NB4 (cell line): Measurements from ENCODE around the gene HSD3B7.

Source experiments
- MYC ChIP-seq: IDR thresholded peaks from 2 replicates; pipeline ENCODE4 v1.6.1; 2011; ENCODE audit warnings: low read depth, low read length
- POLR2A ChIP-seq: IDR thresholded peaks from 2 replicates; pipeline ENCODE4 v1.6.1; 2011; ENCODE audit warnings: mild to moderate bottlenecking; ENCODE audit not compliant: insufficient read length; ENCODE audit errors: extremely low read depth
- TF ChIP-seq, protein P1 (sequence below): IDR thresholded peaks from one replicate; pipeline ENCODE4 v1.5.1; 2012; ENCODE audit warnings: low read depth, low read length
- TF ChIP-seq, protein P2 (sequence below): IDR thresholded peaks from 2 replicates; pipeline ENCODE4 v1.6.1; 2011; ENCODE audit warnings: low read depth, low read length

DNA sequence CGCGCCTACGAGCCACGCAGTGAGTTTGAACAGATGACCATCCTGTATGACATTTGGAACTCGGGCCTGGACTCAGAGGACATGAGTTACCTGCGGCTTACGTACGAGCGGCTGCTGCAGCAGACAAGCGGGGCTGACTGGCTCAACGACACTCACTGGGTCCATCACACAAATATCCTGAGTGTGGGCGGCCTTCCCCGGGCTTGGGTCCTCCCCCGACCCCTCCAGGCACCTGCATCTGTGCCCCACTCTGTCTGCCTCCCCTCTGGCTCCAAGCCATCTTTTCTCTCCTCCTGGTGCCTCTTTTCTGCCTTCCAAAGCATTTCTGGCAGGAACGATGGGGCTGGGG, 5.0 kb upstream of the HSD3B7 start:
- TF ChIP-seq, protein P1, sequence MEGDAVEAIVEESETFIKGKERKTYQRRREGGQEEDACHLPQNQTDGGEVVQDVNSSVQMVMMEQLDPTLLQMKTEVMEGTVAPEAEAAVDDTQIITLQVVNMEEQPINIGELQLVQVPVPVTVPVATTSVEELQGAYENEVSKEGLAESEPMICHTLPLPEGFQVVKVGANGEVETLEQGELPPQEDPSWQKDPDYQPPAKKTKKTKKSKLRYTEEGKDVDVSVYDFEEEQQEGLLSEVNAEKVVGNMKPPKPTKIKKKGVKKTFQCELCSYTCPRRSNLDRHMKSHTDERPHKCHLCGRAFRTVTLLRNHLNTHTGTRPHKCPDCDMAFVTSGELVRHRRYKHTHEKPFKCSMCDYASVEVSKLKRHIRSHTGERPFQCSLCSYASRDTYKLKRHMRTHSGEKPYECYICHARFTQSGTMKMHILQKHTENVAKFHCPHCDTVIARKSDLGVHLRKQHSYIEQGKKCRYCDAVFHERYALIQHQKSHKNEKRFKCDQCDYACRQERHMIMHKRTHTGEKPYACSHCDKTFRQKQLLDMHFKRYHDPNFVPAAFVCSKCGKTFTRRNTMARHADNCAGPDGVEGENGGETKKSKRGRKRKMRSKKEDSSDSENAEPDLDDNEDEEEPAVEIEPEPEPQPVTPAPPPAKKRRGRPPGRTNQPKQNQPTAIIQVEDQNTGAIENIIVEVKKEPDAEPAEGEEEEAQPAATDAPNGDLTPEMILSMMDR: no peak
- TF ChIP-seq POLR2A: no peak
- no peak for TF ChIP-seq MYC
- TF ChIP-seq, protein P2, sequence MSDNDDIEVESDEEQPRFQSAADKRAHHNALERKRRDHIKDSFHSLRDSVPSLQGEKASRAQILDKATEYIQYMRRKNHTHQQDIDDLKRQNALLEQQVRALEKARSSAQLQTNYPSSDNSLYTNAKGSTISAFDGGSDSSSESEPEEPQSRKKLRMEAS: no peak
